GM10248 (cell line): Measurements from ENCODE around the gene GPN1.

Source experiments
- CTCF ChIA-PET: fragments of 300-600 bp; sonication (Branson Sonifier 250); formaldehyde crosslinking; extraction: SDS; loops from one replicate; lab custom pipeline; 2021; ENCODE audit warnings: antibody characterized with exemption; lab: Yijun Ruan, JAX
- POLR2A ChIA-PET: fragments of 350-650 bp; sonication (Branson Sonifier 250); formaldehyde crosslinking; extraction: SDS; loops from one replicate; lab custom pipeline; 2020; ENCODE audit warnings: antibody characterized with exemption; lab: Yijun Ruan, JAX
- DNase-seq: peaks from one replicate; pipeline ENCODE4 v3.0.0; 2012; ENCODE audit errors: extremely low spot score
- CTCF ChIP-seq: IDR thresholded peaks from 2 replicates; pipeline ENCODE4 v1.5.1; 2012; ENCODE audit warnings: mild to moderate bottlenecking, low read depth; ENCODE audit errors: extremely low read depth, missing control alignments, control extremely low read depth

GPN1 gene

GRCh38 chr2:27638709-27639108 lies 9.9 kb downstream of the GPN1 start:
- TF ChIP-seq CTCF = no peak
- POLR2A ChIA-PET = no interaction called here
- no peak for DNase-seq
- CTCF ChIA-PET = interaction anchor here (0.8 to 1.8 kb wide), 3 partner anchors 12 to 66 kb away, joined by 3 to 7 read pairs (median 4); no protein-coding TSS in a partner anchor

GRCh38 chr2:27640722-27641245 lies 11.9 kb downstream of the GPN1 start:
- TF ChIP-seq CTCF = no peak
- ChIA-PET POLR2A (no interaction called here), CTCF (no interaction called here)
- no peak for DNase-seq

- DNase-seq = no peak
- ChIA-PET POLR2A (no interaction called here), CTCF (interaction anchor here (9.4 kb wide), 1 partner anchor 38 kb away, joined by 61 read pairs; no protein-coding TSS in a partner anchor)
- no peak for TF ChIP-seq CTCF
Measured at GRCh38 chr2:27645197-27645596, 16.3 kb downstream of the GPN1 start.

GRCh38 chr2:27647289-27647688 lies 18.4 kb downstream of the GPN1 start:
- ChIA-PET CTCF (interaction anchor here (1.0 to 9.4 kb wide), 6 partner anchors 9 to 35 kb away, joined by 3 to 61 read pairs (median 4); no protein-coding TSS in a partner anchor), POLR2A (no interaction called here)
- DNase-seq = no peak
- no peak for TF ChIP-seq CTCF

GRCh38 chr2:27647737-27648136 lies 18.9 kb downstream of the GPN1 start:
- ChIA-PET CTCF (interaction anchor here (1.1 to 9.4 kb wide), 4 partner anchors 10 to 35 kb away, joined by 3 to 61 read pairs (median 4); no protein-coding TSS in a partner anchor), POLR2A (no interaction called here)
- no peak for DNase-seq
- TF ChIP-seq CTCF = no peak

- TF ChIP-seq CTCF = no peak
- DNase-seq = no peak
- ChIA-PET CTCF (interaction anchor here (0.6 to 9.4 kb wide), 6 partner anchors 9 to 61 kb away, joined by 3 to 61 read pairs (median 3); partner anchors contain the start of genes SLC4A1AP and SUPT7L), POLR2A (no interaction called here)
Measured at GRCh38 chr2:27651056-27651455, 22.2 kb downstream of the GPN1 start.

- ChIA-PET POLR2A (no interaction called here), CTCF (interaction anchor here (0.9 to 9.4 kb wide), 2 partner anchors 11 to 30 kb away, joined by 3 to 61 read pairs; partner anchors contain the start of genes SLC4A1AP and SUPT7L)
- no peak for TF ChIP-seq CTCF
- DNase-seq = no peak
Measured at GRCh38 chr2:27652341-27652740, 23.5 kb downstream of the GPN1 start.
